ENCODE measurements around the gene ALG12. TPM values are rescaled to one million over a fixed set of nuclear protein-coding genes. Genes with fewer than 3 reads are reported as not detected.

ALG12 gene
- total RNA-seq, 1 experiment from 2014 or later = 18.6 TPM

DNA sequence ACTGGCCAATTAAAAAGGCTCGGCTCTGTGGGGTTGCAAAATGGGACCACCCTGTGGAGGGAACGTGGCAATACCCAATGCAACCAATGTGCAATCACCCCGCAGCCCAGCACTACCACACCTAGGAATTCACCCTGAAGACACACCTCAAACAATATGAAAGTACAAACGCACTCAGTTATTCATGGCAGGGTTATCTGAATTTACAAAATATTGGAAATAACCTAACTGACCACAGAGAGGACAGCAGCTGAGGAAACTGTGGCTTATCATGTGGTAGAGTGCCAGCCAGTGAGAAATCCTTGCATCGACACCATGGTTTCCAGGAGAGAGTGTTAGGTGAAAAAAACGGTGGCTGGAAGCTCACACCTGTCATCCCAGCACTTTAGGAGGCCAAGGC is 18.7 kb downstream of the ALG12 start:
- intact Hi-C loops (cut with micrococcal nuclease; ENCODE audit: unreplicated experiment) = no loop called here
- CTCF ChIA-PET = no interaction called here
- no TSS peak for BruUV-seq (replicated peaks)

DNA sequence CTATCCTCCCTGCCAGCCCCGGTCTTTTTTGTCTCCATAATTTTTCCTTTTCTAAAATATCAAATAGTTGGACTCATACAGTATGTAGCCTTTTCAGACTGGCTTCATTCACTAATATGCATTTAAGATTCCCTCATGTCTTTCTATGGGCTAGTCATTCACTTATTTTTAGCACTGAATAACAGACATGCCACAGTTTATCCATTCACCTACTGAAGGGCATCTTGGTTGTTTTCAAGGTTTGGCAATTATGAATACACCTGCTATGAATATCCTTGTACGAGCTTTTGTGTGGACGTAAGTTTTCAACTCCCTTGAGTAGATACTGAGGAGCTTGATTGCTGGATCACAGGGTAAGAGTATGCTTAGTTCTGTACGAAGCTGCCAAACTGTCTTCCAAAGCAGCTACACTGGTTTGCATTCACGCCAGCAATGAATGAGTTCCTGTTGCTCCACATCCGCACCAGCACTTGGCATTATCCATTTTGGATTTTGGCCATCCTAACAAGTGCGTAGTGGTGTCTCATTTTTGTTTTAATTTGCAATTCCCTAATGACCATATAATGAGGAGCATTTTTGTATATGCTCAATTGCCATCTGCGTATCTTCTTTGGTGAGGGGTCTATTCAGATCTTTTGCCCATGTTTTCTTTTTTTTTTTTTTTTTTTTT is 21.1 kb downstream of the ALG12 start:
- no peak overlapping the region for H3K4me3 ChIP-seq (ENCODE audit: low read depth, low read length, poor library complexity, severe bottlenecking)
- CTCF ChIA-PET = no interaction called here

More for the DNA sequence above, 18.7 kb downstream of the ALG12 start:
- H3K27me3 ChIP-seq (replicated peaks; ENCODE audit: insufficient read depth, low read depth, low read length, poor library complexity) = no peaks in the 10 kb centered on the region
- no peaks in the 10 kb centered on the region for H3K4me1 ChIP-seq (ENCODE audit: insufficient read depth, low read length, poor library complexity, severe bottlenecking)
- no peak overlapping the region for H3K27ac ChIP-seq (ENCODE audit: low read depth, low read length, poor library complexity, severe bottlenecking)
- no peaks in the 10 kb centered on the region for H3K9me3 ChIP-seq (ENCODE audit: low read depth, low read length, poor library complexity, severe bottlenecking)
- POLR2A ChIA-PET (ENCODE audit: low non-redundant PET) = no interaction called here
- H3K36me3 ChIP-seq (ENCODE audit: insufficient read depth, low read length, poor library complexity, severe bottlenecking) = peaks cover 28% of the 10 kb centered on the region
- H3K4me3 ChIP-seq (ENCODE audit: low read depth, low read length, poor library complexity, severe bottlenecking) = no peak overlapping the region
- DNase-seq (ENCODE audit: low spot score) = no peak
- TF ChIP-seq, protein P1, sequence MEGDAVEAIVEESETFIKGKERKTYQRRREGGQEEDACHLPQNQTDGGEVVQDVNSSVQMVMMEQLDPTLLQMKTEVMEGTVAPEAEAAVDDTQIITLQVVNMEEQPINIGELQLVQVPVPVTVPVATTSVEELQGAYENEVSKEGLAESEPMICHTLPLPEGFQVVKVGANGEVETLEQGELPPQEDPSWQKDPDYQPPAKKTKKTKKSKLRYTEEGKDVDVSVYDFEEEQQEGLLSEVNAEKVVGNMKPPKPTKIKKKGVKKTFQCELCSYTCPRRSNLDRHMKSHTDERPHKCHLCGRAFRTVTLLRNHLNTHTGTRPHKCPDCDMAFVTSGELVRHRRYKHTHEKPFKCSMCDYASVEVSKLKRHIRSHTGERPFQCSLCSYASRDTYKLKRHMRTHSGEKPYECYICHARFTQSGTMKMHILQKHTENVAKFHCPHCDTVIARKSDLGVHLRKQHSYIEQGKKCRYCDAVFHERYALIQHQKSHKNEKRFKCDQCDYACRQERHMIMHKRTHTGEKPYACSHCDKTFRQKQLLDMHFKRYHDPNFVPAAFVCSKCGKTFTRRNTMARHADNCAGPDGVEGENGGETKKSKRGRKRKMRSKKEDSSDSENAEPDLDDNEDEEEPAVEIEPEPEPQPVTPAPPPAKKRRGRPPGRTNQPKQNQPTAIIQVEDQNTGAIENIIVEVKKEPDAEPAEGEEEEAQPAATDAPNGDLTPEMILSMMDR (conservative IDR thresholded peaks at IDR 0.05; ENCODE audit: low read depth, low read length) = no peak
- TF ChIP-seq EZH2 (IDR thresholded peaks at IDR 0.05; ENCODE audit: borderline replicate concordance, low read depth, low read length, poor library complexity, severe bottlenecking) = no peak

DNA sequence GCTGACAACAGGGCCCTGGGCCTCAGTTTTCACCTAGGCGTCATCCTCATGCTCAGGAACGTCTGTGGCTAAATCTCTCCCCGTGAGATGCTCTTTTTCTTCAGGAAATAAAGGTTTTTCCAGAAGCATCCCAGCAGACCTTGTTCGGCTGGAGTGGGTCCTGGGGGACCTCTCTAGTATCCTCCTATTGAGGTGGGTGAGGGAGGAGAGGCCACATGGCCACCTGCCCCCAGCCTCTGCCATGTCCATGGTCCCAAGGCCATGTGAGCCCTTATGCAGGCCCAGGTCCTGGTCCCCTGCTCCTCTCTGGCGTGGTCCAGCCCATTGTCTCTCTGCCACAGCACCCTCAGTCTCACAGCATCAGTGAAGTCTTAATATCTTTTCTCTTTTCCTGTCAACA is 22.0 kb downstream of the ALG12 start:
- BruUV-seq (replicated peaks) = no TSS peak
- intact Hi-C loops (cut with micrococcal nuclease; ENCODE audit: unreplicated experiment) = no loop called here
- no peak for TF ChIP-seq EZH2 (IDR thresholded peaks at IDR 0.05; ENCODE audit: borderline replicate concordance, low read depth, low read length, poor library complexity, severe bottlenecking)
- Histone ChIP-seq H3K27ac (ENCODE audit: low read depth, low read length, poor library complexity, severe bottlenecking) (no peak overlapping the region), H3K27me3 (replicated peaks; ENCODE audit: insufficient read depth, low read depth, low read length, poor library complexity) (no peaks in the 10 kb centered on the region), H3K36me3 (ENCODE audit: insufficient read depth, low read length, poor library complexity, severe bottlenecking) (peaks cover 11% of the 10 kb centered on the region), H3K4me3 (ENCODE audit: low read depth, low read length, poor library complexity, severe bottlenecking) (no peak overlapping the region), H3K9me3 (ENCODE audit: low read depth, low read length, poor library complexity, severe bottlenecking) (no peaks in the 10 kb centered on the region), H3K4me1 (ENCODE audit: insufficient read depth, low read length, poor library complexity, severe bottlenecking) (no peaks in the 10 kb centered on the region)
- POLR2A ChIA-PET (ENCODE audit: low non-redundant PET) = no interaction called here
- CTCF ChIA-PET = no interaction called here
- DNase-seq (ENCODE audit: low spot score) = no peak

More for the DNA sequence above, 21.1 kb downstream of the ALG12 start:
- Histone ChIP-seq H3K27ac (ENCODE audit: low read depth, low read length, poor library complexity, severe bottlenecking) (no peak overlapping the region), H3K36me3 (ENCODE audit: insufficient read depth, low read length, poor library complexity, severe bottlenecking) (peaks cover 15% of the 10 kb centered on the region), H3K9me3 (ENCODE audit: low read depth, low read length, poor library complexity, severe bottlenecking) (no peaks in the 10 kb centered on the region), H3K27me3 (replicated peaks; ENCODE audit: insufficient read depth, low read depth, low read length, poor library complexity) (no peaks in the 10 kb centered on the region), H3K4me1 (ENCODE audit: insufficient read depth, low read length, poor library complexity, severe bottlenecking) (no peaks in the 10 kb centered on the region)
- POLR2A ChIA-PET (ENCODE audit: low non-redundant PET) = no interaction called here
- TF ChIP-seq, protein P1 (conservative IDR thresholded peaks at IDR 0.05; ENCODE audit: low read depth, low read length) = no peak
- no peak for TF ChIP-seq EZH2 (IDR thresholded peaks at IDR 0.05; ENCODE audit: borderline replicate concordance, low read depth, low read length, poor library complexity, severe bottlenecking)
- BruUV-seq (replicated peaks) = no TSS peak
- intact Hi-C loops (cut with micrococcal nuclease; ENCODE audit: unreplicated experiment) = no loop called here
- no peak for DNase-seq (ENCODE audit: low spot score)
